Endodermal cell (in vitro differentiated cells): ENCODE measurements around the gene ZNF771. TPM values are rescaled to one million over a fixed set of nuclear protein-coding genes. Genes with fewer than 3 reads are reported as not detected.

Source experiments
- DNase-seq: peaks from one replicate; pipeline ENCODE4 v3.0.0-alpha.2; 2017
- H3K27ac ChIP-seq: 2 replicates; pipeline ENCODE4 v1.5.1; 2013; ENCODE audit warnings: mild to moderate bottlenecking, low read depth, low read length, moderate library complexity
- H3K27me3 ChIP-seq: 2 replicates; pipeline ENCODE4 v1.6.1; 2013; ENCODE audit warnings: mild to moderate bottlenecking, low read length, moderate library complexity; ENCODE audit not compliant: insufficient read depth, control insufficient read depth, poor library complexity, severe bottlenecking
- H3K36me3 ChIP-seq: 2 replicates; pipeline ENCODE4 v1.7.0; 2013; ENCODE audit warnings: mild to moderate bottlenecking, low read length, moderate library complexity; ENCODE audit not compliant: control insufficient read depth, insufficient read depth
- H3K4me1 ChIP-seq: one replicate; pipeline ENCODE4 v1.7.0; 2013; ENCODE audit warnings: low read length; ENCODE audit not compliant: control insufficient read depth, insufficient read depth
- H3K4me3 ChIP-seq: 2 replicates; pipeline ENCODE4 v1.5.1; 2013; ENCODE audit warnings: mild to moderate bottlenecking, low read length, moderate library complexity
- H3K9ac ChIP-seq: 2 replicates; pipeline ENCODE4 v1.6.1; 2013; ENCODE audit warnings: mild to moderate bottlenecking, low read length, moderate library complexity; ENCODE audit not compliant: poor library complexity, severe bottlenecking; ENCODE audit errors: extremely low read depth
- H3K9me3 ChIP-seq: 2 replicates; pipeline ENCODE4 v1.6.1; 2013; ENCODE audit warnings: mild to moderate bottlenecking, low read length, moderate library complexity; ENCODE audit not compliant: control insufficient read depth
- H3K27ac Mint-ChIP-seq: 2 replicates; pipeline ENCODE4 v1.8.0; 2020; ENCODE audit warnings: mixed read lengths
- H3K27me3 Mint-ChIP-seq: 2 replicates; pipeline ENCODE4 v1.8.0; 2021; ENCODE audit warnings: mild to moderate bottlenecking, mixed read lengths; ENCODE audit not compliant: insufficient read depth
- H3K36me3 Mint-ChIP-seq: 2 replicates; pipeline ENCODE4 v1.8.0; 2020; ENCODE audit warnings: low read depth, mixed read lengths
- H3K4me1 Mint-ChIP-seq: 2 replicates; pipeline ENCODE4 v1.8.0; 2020; ENCODE audit warnings: mixed read lengths
- H3K4me3 Mint-ChIP-seq: 2 replicates; pipeline ENCODE4 v1.8.0; 2020; ENCODE audit warnings: mild to moderate bottlenecking, moderate library complexity, mixed read lengths
- H3K9me3 Mint-ChIP-seq: 2 replicates; pipeline ENCODE4 v1.8.0; 2020; ENCODE audit warnings: mild to moderate bottlenecking, mixed read lengths
- WGBS, 2 experiments: methylation state at CpG; one replicate each; pipeline versions ENCODE4 v1.1.5 to v1.1.7; 2013; ENCODE audit warnings: missing lambda C conversion rate in 2 of 2, mixed read lengths in 1 of 2; ENCODE audit not compliant: insufficient coverage in 1 of 2, insufficient read length in 1 of 2; 5-methylcytosine and 5-hydroxymethylcytosine counted together
- total RNA-seq, 2 donors: library from RNA; stranded (reverse); fragmentation: NEBNext Ultra II Directional in 1 of 2; extraction: Animal tissue kit (Norgen Biotek cat#: 25700) in 1 of 2; gene quantifications; 2 replicates in 1 of 2; 3 replicates in 1 of 2; pipeline ENCODE4 v1.2.1, GENCODE V29; 2021
- TF ChIP-seq, protein P1 (sequence below): fragments of 200-600 bp; sonication (generic); conservative IDR thresholded peaks from 2 replicates; pipeline ENCODE4 v1.5.0; 2021; ENCODE audit warnings: antibody characterized with exemption, mild to moderate bottlenecking

The ZNF771 gene
- total RNA-seq, 2 donors from 2014 or later: 14.7 to 16.6 TPM

DNA sequence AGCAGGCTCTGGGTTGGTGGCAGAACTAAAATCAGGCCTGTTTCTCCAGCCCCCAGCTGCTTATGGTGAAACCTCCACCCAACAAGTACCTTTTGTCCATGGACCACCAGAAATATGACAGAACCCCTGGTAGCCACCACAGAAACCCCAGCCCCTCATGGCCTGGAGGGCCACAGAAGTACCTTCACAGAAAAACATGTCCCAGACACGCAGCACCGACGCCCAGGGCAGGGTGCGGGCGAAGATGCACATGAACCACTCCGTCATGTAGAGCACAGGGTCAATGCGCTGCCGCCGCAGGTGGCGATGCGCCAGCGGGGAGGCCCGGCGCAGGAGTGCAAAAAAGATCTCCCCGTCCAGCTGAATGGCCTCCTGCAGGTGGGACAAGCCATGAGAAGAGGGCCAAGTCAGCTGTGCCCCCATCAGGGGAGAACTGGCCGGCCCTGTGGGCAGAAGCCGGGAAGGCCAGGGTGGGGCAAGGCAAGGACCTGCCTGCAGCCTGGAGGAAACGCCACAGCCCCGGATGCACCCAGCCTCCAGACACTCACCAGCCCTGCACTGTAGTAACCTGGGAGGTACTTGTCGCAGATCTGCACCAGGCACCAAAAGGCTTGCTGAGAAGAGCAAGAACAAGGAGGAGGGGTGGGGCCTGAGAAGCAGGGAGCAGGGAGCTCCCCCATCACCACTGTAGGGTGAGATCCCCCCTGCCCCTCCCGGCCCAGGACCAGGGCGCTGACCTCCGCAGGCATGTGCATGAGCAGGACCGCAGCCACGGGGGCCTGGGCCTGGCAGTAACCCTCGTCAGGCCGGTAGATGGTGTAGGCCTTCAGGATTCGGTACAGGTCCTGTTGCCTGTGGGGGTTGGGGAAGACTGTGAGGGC, 48.2 kb upstream of the ZNF771 start:
- no peak overlapping the region for H3K4me3 Mint-ChIP-seq
- H3K27me3 ChIP-seq: no peaks in the 10 kb centered on the region
- 94 to 95% methylated on average over 23 to 28 of the region's 28 CpGs for WGBS, 2 experiments
- H3K27ac ChIP-seq: no peak overlapping the region
- peaks cover 34% of the 10 kb centered on the region for H3K36me3 Mint-ChIP-seq
- no peaks in the 10 kb centered on the region for H3K9me3 ChIP-seq
- H3K9me3 Mint-ChIP-seq: no peaks in the 10 kb centered on the region
- H3K4me1 Mint-ChIP-seq: peaks cover 12% of the 10 kb centered on the region
- H3K36me3 ChIP-seq: peaks cover 29% of the 10 kb centered on the region
- H3K27ac Mint-ChIP-seq: no peak overlapping the region
- no peak overlapping the region for H3K9ac ChIP-seq
- H3K27me3 Mint-ChIP-seq: no peaks in the 10 kb centered on the region
- TF ChIP-seq, protein P1, sequence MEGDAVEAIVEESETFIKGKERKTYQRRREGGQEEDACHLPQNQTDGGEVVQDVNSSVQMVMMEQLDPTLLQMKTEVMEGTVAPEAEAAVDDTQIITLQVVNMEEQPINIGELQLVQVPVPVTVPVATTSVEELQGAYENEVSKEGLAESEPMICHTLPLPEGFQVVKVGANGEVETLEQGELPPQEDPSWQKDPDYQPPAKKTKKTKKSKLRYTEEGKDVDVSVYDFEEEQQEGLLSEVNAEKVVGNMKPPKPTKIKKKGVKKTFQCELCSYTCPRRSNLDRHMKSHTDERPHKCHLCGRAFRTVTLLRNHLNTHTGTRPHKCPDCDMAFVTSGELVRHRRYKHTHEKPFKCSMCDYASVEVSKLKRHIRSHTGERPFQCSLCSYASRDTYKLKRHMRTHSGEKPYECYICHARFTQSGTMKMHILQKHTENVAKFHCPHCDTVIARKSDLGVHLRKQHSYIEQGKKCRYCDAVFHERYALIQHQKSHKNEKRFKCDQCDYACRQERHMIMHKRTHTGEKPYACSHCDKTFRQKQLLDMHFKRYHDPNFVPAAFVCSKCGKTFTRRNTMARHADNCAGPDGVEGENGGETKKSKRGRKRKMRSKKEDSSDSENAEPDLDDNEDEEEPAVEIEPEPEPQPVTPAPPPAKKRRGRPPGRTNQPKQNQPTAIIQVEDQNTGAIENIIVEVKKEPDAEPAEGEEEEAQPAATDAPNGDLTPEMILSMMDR: no peak
- H3K4me3 ChIP-seq: no peak overlapping the region
- H3K4me1 ChIP-seq: peaks cover 6% of the 10 kb centered on the region
- no peak for DNase-seq

DNA sequence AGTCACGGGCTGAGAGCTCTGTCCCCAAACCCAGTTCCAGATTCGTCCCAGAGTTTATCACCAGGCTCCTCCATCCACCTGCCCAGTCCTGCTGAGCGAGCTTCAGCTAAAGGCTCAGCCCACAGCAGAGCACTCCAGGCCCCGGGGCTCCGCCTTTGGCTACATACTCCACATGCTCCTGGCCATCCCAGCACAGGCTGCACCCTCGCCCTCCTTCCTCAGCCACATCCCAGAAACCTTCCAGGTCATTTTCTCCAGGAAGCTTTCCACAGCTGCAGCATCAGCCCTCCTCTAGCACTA, 47.6 kb upstream of the ZNF771 start:
- H3K9me3 ChIP-seq: no peaks in the 10 kb centered on the region
- H3K9ac ChIP-seq: no peak overlapping the region
- H3K4me3 Mint-ChIP-seq: no peak overlapping the region
- peaks cover 36% of the 10 kb centered on the region for H3K36me3 Mint-ChIP-seq
- 89 to 90% methylated on average over 3 to 6 of the region's 6 CpGs for WGBS, 2 experiments
- TF ChIP-seq, protein P1: no peak
- no peak overlapping the region for H3K27ac Mint-ChIP-seq
- H3K4me3 ChIP-seq: no peak overlapping the region
- no peaks in the 10 kb centered on the region for H3K27me3 Mint-ChIP-seq
- peaks cover 6% of the 10 kb centered on the region for H3K4me1 ChIP-seq
- H3K4me1 Mint-ChIP-seq: peaks cover 8% of the 10 kb centered on the region
- H3K27me3 ChIP-seq: no peaks in the 10 kb centered on the region
- no peaks in the 10 kb centered on the region for H3K9me3 Mint-ChIP-seq
- H3K36me3 ChIP-seq: peaks cover 34% of the 10 kb centered on the region
- H3K27ac ChIP-seq: no peak overlapping the region
- DNase-seq: peak; percentile 45

DNA sequence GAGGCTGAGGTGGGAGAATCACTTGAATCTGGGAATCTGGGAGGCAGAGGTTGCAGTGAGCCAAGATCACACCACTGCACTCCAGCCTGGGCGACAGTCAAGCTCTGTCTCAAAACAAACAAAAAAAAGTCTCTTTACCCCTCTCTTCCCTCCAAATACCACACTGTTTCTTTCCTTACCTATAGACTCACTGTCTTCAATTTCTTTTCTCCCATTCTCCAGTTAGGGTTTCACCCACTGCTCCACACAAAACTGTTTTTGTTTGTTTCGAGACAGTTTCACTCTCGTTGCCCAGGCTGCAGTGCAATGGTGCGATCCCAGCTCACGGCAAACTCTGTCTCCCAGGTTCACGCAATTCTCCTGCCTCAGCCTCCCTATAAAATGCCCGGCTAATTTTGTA, 46.2 kb upstream of the ZNF771 start:
- Histone ChIP-seq H3K27ac (no peak overlapping the region), H3K4me1 (peaks cover 4% of the 10 kb centered on the region), H3K4me3 (no peak overlapping the region), H3K27me3 (no peaks in the 10 kb centered on the region), H3K9me3 (no peaks in the 10 kb centered on the region), H3K9ac (no peak overlapping the region), H3K36me3 (peaks cover 41% of the 10 kb centered on the region)
- 91 to 99% methylated on average over 6 to 7 of the region's 7 CpGs for WGBS, 2 experiments
- Mint-ChIP-seq H3K4me3 (no peak overlapping the region), H3K27ac (no peak overlapping the region), H3K36me3 (peaks cover 45% of the 10 kb centered on the region), H3K4me1 (peaks cover 8% of the 10 kb centered on the region), H3K27me3 (no peaks in the 10 kb centered on the region), H3K9me3 (no peaks in the 10 kb centered on the region)
- TF ChIP-seq, protein P1: no peak
- peak; percentile 13 for DNase-seq
